HCT116 (cell line): ENCODE measurements around the gene TACR2. TPM values are rescaled to one million over a fixed set of nuclear protein-coding genes. Genes with fewer than 3 reads are reported as not detected.

Experiments
- ATAC-seq: fragments of 200-7000 bp; cut with Tn5 transposase; 2 replicates; pipeline ENCODE4 v1.9.1; 2020; ENCODE audit warnings: mild to moderate bottlenecking, moderate library complexity
- BruUV-seq: library from RNA; stranded (reverse); fragments of 400-500 nt; replicated peaks from 2 replicates; lab custom pipeline; 2021; lab: Mats Ljungman, UMichigan
- CTCF ChIA-PET: fragments of 300-600 bp; sonication (Branson Sonifier 250); formaldehyde crosslinking; loops from one replicate; lab custom pipeline; 2021; ENCODE audit warnings: antibody characterized with exemption; lab: Charles Lee
- POLR2A ChIA-PET: fragments of 300-600, 350-600 bp; sonication (Branson Sonifier 250); formaldehyde crosslinking; loops from one replicate; lab custom pipeline; 2021; ENCODE audit warnings: antibody characterized with exemption; lab: Charles Lee
- RAD21 ChIA-PET, 2 experiments: fragments of 300-600 bp; sonication (Branson Sonifier 250); formaldehyde crosslinking; loops; one replicate each; lab custom pipeline; 2023; ENCODE audit warnings: low total read pairs in 2 of 2; ENCODE audit not compliant: uncharacterized antibody in 2 of 2, unreplicated experiment in 2 of 2, low non-redundant PET in 1 of 2; lab: Charles Lee
- DNase-seq: peaks from one replicate; pipeline ENCODE4 v3.0.0-alpha.2; 2010; ENCODE audit warnings: low read depth, low spot score
- H2AFZ ChIP-seq: fragments of 200-600 bp; shearing (Covaris generic), sonication (generic); 2 replicates; pipeline ENCODE4 v1.6.1; 2017; ENCODE audit warnings: low read depth, mixed run types, mixed read lengths, antibody characterized with exemption, low read length; ENCODE audit not compliant: poor library complexity, severe bottlenecking
- H3K27ac ChIP-seq: 2 replicates; pipeline ENCODE4 v1.5.1; 2012; ENCODE audit warnings: low read depth, low read length
- H3K27me3 ChIP-seq: fragments of 200-600 bp; sonication (generic); 2 replicates; pipeline ENCODE4 v1.6.1; 2016; ENCODE audit warnings: mixed run types, low read length, mixed read lengths; ENCODE audit not compliant: insufficient read depth
- H3K36me3 ChIP-seq, 2 experiments: fragments of 200-500 bp in 1 of 2; fragments of 200-600 bp in 1 of 2; sonication (Bioruptor generic) in 1 of 2; sonication (generic) in 1 of 2; 2 replicates each; pipeline versions ENCODE4 v1.5.1 to v1.6.1; 2014 to 2016; ENCODE audit warnings: low read length in 2 of 2, inconsistent platforms in 1 of 2, mixed read lengths in 1 of 2, mixed run types in 1 of 2; ENCODE audit not compliant: insufficient read depth in 2 of 2, control insufficient read depth in 1 of 2
- H3K4me1 ChIP-seq, 2 experiments: fragments of 200-600 bp in 1 of 2; sonication (generic) in 1 of 2; 2 replicates each; pipeline versions ENCODE4 v1.5.1 to v1.6.1; 2012 to 2017; ENCODE audit warnings: low read length in 2 of 2, inconsistent platforms in 1 of 2, mild to moderate bottlenecking in 1 of 2, mixed read lengths in 1 of 2, mixed run types in 1 of 2, moderate library complexity in 1 of 2; ENCODE audit not compliant: insufficient read depth in 2 of 2, control insufficient read depth in 1 of 2
- H3K4me2 ChIP-seq: fragments of 200-600 bp; sonication (generic); 2 replicates; pipeline ENCODE4 v1.6.1; 2017; ENCODE audit warnings: mixed run types, low read length, mixed read lengths
- H3K4me3 ChIP-seq, 2 experiments: fragments of 200-600 bp in 1 of 2; sonication (generic) in 1 of 2; replicated peaks in 1 of 2; 2 replicates each; pipeline ENCODE4 v1.5.1; 2011 to 2016; ENCODE audit warnings: low read length in 2 of 2, control low read depth in 1 of 2, low read depth in 1 of 2, mild to moderate bottlenecking in 1 of 2, mixed read lengths in 1 of 2, mixed run types in 1 of 2
- H3K79me2 ChIP-seq: fragments of 200-600 bp; sonication (generic); 2 replicates; pipeline ENCODE4 v1.6.1; 2017; ENCODE audit warnings: mild to moderate bottlenecking, mixed run types, low read length, moderate library complexity, mixed read lengths; ENCODE audit not compliant: insufficient read depth
- H3K9ac ChIP-seq: fragments of 200-600 bp; sonication (generic); 2 replicates; pipeline ENCODE4 v1.6.1; 2016; ENCODE audit warnings: low read length, mixed read lengths
- H3K9me2 ChIP-seq: fragments of 200-600 bp; sonication (generic), shearing (Covaris generic); 2 replicates; pipeline ENCODE4 v1.6.1; 2017; ENCODE audit warnings: mixed run types, mild to moderate bottlenecking, moderate library complexity; ENCODE audit not compliant: insufficient read depth
- H3K9me3 ChIP-seq, 2 experiments: fragments of 200-500 bp in 1 of 2; fragments of 200-600 bp in 1 of 2; sonication (Bioruptor generic) in 1 of 2; sonication (generic) in 1 of 2; 2 replicates each; pipeline ENCODE4 v1.6.1; 2014 to 2017; ENCODE audit warnings: low read length in 2 of 2, mixed read lengths in 2 of 2, inconsistent platforms in 1 of 2, low read depth in 1 of 2, mild to moderate bottlenecking in 1 of 2, mixed run types in 1 of 2, moderate library complexity in 1 of 2; ENCODE audit not compliant: control insufficient read depth in 1 of 2, insufficient read depth in 1 of 2
- H4K20me1 ChIP-seq: fragments of 200-600 bp; sonication (generic), shearing (Covaris generic); 2 replicates; pipeline ENCODE4 v1.6.1; 2017; ENCODE audit warnings: mixed run types, mild to moderate bottlenecking, moderate library complexity; ENCODE audit not compliant: insufficient read depth
- CBX3 ChIP-seq: IDR thresholded peaks from 2 replicates; pipeline ENCODE4 v1.6.1; 2012; ENCODE audit warnings: low read depth
- EZH2 ChIP-seq: fragments of 200-600 bp; sonication (generic); IDR thresholded peaks from 2 replicates; pipeline ENCODE4 v1.6.1; 2017; ENCODE audit warnings: antibody characterized with exemption, mixed run types
- FOSL1 ChIP-seq: IDR thresholded peaks from 2 replicates; pipeline ENCODE4 v1.6.1; 2012; ENCODE audit warnings: low read depth
- JUND ChIP-seq: IDR thresholded peaks from 2 replicates; pipeline ENCODE4 v1.6.1; 2012
- RAD21 ChIP-seq: IDR thresholded peaks from 2 replicates; pipeline ENCODE4 v1.6.1; 2012; ENCODE audit warnings: low read depth, mild to moderate bottlenecking
- SIN3A ChIP-seq: IDR thresholded peaks from 2 replicates; pipeline ENCODE4 v1.6.1; 2012; ENCODE audit warnings: low read depth
- SP1 ChIP-seq: IDR thresholded peaks from 2 replicates; pipeline ENCODE4 v1.6.1; 2012; ENCODE audit warnings: low read depth
- TCF7L2 ChIP-seq: IDR thresholded peaks from 2 replicates; pipeline ENCODE4 v1.7.0; 2011; ENCODE audit warnings: borderline replicate concordance, inconsistent platforms; ENCODE audit not compliant: insufficient read depth, insufficient read length; ENCODE audit errors: extremely low read depth
- YY1 ChIP-seq: IDR thresholded peaks from 2 replicates; pipeline ENCODE4 v1.6.1; 2011; ENCODE audit warnings: low read length, low read depth, moderate library complexity, mild to moderate bottlenecking; ENCODE audit not compliant: insufficient replicate concordance; ENCODE audit errors: extremely low read depth
- ZFX ChIP-seq: fragments of 450-650 bp; IDR thresholded peaks from 2 replicates; pipeline ENCODE4 v1.6.1; 2017
- intact Hi-C: fragments of 100-400 bp; cut with micrococcal nuclease; formaldehyde crosslinking; loops from 2 replicates; pipeline ENCODE4 v1.10.0; 2022
- total RNA-seq: library from RNA; stranded (reverse); gene quantifications from one replicate; pipeline ENCODE4 v1.2.1, GENCODE V29; 2021; ENCODE audit not compliant: unreplicated experiment
- TF ChIP-seq, protein P1 (sequence below): IDR thresholded peaks from 2 replicates; pipeline ENCODE4 v1.6.1; 2012; ENCODE audit warnings: low read depth
- TF ChIP-seq, protein P2 (sequence below): IDR thresholded peaks from 2 replicates; pipeline ENCODE4 v1.6.1; 2012
- TF ChIP-seq, protein P3 (sequence below), 3 experiments: fragments of 200-600 bp in 1 of 3; sonication (generic) in 1 of 3; IDR thresholded peaks in 2 of 3; conservative IDR thresholded peaks in 1 of 3; 2 replicates each; pipeline ENCODE4 v1.5.1; 2012 to 2017; ENCODE audit warnings: low read depth in 2 of 3, low read length in 2 of 3, antibody characterized with exemption in 1 of 3, borderline replicate concordance in 1 of 3, control low read depth in 1 of 3, mild to moderate bottlenecking in 1 of 3, mixed read lengths in 1 of 3, mixed run types in 1 of 3, moderate library complexity in 1 of 3; ENCODE audit not compliant: insufficient read depth in 1 of 3

Gene TACR2
- total RNA-seq, 1 experiment from 2014 or later, result not detected

DNA sequence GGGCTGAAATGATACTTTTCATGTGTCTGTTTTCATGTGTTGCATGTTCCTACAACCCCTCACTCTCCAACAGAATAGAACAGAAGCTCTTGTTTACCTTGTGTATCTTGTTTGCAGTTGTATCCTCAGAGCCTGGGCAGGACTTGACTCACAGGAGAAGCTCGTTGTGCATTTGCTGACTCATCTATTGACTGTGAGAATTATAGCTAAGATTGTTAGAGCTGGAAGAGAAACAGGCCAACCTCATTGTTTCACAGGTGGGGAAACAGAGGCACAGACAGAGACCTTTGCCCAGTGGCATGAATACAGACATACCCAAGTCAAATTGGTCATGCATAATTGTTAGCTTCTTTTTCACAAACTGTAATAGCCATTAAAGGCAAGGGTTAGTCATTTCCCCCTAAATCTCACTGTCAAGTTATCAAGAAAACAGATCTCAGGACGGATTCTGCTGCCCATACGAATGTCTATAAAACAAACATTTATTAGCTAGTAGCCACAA, 30.0 kb upstream of the TACR2 start:
- Histone ChIP-seq H3K9me2 (no peaks in the 10 kb centered on the region), H4K20me1 (no peaks in the 10 kb centered on the region), H3K4me2 (peak overlapping the region; percentile 67), H3K4me3 (peak overlapping the region in 1 of 2 experiments; percentile 17; a peak in 1 of 4 replicates), H3K79me2 (no peaks in the 10 kb centered on the region), H3K27ac (peak overlapping the region; percentile 30; the same call in 1 of the 2 replicates), H3K4me1 (peaks cover 30 to 70% of the 10 kb centered on the region in 2 experiments), H2AFZ (peak overlapping the region; percentile 74), H3K27me3 (no peaks in the 10 kb centered on the region), H3K9ac (peak overlapping the region; percentile 27), H3K9me3 (no peaks in the 10 kb centered on the region), H3K36me3 (no peaks in the 10 kb centered on the region)
- ATAC-seq (no peak), DNase-seq (peak; percentile 63)
- CTCF ChIA-PET, result interaction anchor here (1.1 to 1.8 kb wide), 5 partner anchors 13 to 69 kb away, joined by 3 to 9 read pairs (median 3); no protein-coding TSS in a partner anchor
- RAD21 ChIA-PET, result no interaction called here
- POLR2A ChIA-PET, result interaction anchor here (1.3 kb wide), 1 partner anchor 11 kb away, joined by 4 read pairs; no protein-coding TSS in a partner anchor
- intact Hi-C loops, result no loop called here
- BruUV-seq, result no TSS peak
- TF ChIP-seq, protein P1, sequence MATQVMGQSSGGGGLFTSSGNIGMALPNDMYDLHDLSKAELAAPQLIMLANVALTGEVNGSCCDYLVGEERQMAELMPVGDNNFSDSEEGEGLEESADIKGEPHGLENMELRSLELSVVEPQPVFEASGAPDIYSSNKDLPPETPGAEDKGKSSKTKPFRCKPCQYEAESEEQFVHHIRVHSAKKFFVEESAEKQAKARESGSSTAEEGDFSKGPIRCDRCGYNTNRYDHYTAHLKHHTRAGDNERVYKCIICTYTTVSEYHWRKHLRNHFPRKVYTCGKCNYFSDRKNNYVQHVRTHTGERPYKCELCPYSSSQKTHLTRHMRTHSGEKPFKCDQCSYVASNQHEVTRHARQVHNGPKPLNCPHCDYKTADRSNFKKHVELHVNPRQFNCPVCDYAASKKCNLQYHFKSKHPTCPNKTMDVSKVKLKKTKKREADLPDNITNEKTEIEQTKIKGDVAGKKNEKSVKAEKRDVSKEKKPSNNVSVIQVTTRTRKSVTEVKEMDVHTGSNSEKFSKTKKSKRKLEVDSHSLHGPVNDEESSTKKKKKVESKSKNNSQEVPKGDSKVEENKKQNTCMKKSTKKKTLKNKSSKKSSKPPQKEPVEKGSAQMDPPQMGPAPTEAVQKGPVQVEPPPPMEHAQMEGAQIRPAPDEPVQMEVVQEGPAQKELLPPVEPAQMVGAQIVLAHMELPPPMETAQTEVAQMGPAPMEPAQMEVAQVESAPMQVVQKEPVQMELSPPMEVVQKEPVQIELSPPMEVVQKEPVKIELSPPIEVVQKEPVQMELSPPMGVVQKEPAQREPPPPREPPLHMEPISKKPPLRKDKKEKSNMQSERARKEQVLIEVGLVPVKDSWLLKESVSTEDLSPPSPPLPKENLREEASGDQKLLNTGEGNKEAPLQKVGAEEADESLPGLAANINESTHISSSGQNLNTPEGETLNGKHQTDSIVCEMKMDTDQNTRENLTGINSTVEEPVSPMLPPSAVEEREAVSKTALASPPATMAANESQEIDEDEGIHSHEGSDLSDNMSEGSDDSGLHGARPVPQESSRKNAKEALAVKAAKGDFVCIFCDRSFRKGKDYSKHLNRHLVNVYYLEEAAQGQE, result no peak
- TF ChIP-seq, protein P2, sequence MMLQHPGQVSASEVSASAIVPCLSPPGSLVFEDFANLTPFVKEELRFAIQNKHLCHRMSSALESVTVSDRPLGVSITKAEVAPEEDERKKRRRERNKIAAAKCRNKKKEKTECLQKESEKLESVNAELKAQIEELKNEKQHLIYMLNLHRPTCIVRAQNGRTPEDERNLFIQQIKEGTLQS, result no peak
- TF ChIP-seq FOSL1, result peak; percentile 88
- TF ChIP-seq RAD21, result no peak
- no peak for TF ChIP-seq SIN3A
- TF ChIP-seq EZH2, result no peak
- no peak for TF ChIP-seq YY1
- no peak for TF ChIP-seq ZFX
- TF ChIP-seq JUND, result peak; percentile 87
- peak; percentile 67 for TF ChIP-seq SP1
- TF ChIP-seq, protein P3, sequence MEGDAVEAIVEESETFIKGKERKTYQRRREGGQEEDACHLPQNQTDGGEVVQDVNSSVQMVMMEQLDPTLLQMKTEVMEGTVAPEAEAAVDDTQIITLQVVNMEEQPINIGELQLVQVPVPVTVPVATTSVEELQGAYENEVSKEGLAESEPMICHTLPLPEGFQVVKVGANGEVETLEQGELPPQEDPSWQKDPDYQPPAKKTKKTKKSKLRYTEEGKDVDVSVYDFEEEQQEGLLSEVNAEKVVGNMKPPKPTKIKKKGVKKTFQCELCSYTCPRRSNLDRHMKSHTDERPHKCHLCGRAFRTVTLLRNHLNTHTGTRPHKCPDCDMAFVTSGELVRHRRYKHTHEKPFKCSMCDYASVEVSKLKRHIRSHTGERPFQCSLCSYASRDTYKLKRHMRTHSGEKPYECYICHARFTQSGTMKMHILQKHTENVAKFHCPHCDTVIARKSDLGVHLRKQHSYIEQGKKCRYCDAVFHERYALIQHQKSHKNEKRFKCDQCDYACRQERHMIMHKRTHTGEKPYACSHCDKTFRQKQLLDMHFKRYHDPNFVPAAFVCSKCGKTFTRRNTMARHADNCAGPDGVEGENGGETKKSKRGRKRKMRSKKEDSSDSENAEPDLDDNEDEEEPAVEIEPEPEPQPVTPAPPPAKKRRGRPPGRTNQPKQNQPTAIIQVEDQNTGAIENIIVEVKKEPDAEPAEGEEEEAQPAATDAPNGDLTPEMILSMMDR (IDR thresholded peaks at IDR 0.05 in 2 of 3, conservative IDR thresholded peaks at IDR 0.05 in 1 of 3; ENCODE audit: borderline replicate concordance in 1 of 3, insufficient read depth in 1 of 3, low read depth in 2 of 3, low read length in 2 of 3), result no peak
- TF ChIP-seq TCF7L2, result no peak
- peak; percentile 64; the same call in 1 of the 2 replicates for TF ChIP-seq CBX3
